Smooth muscle cell (in vitro differentiated cells): ENCODE measurements around the gene RASGRF1. TPM values are rescaled to one million over a fixed set of nuclear protein-coding genes. Genes with fewer than 3 reads are reported as not detected.
A peak's percentile ranks its signal among the peaks of the same experiment; 100 is the strongest.

Experiments used
- DNase-seq: peaks from one replicate; lab custom pipeline; 2025; ENCODE audit not compliant: unreplicated experiment; lab: John Stamatoyannopoulos, UW
- H2AFZ ChIP-seq: fragments of 200-600 bp; sonication (generic); 2 replicates; pipeline ENCODE4 v1.6.0; 2016; ENCODE audit warnings: antibody characterized with exemption, low read depth, mild to moderate bottlenecking
- H3F3A ChIP-seq: fragments of 200-600 bp; sonication (generic); 2 replicates; pipeline ENCODE4 v1.6.0; 2017; ENCODE audit warnings: antibody characterized with exemption, low read depth
- H3K27ac ChIP-seq: fragments of 200-600 bp; sonication (generic); 2 replicates; pipeline ENCODE4 v1.5.1; 2016; ENCODE audit warnings: low read depth, mild to moderate bottlenecking
- H3K27me3 ChIP-seq: fragments of 200-600 bp; sonication (generic); 2 replicates; pipeline ENCODE4 v1.6.1; 2016; ENCODE audit warnings: low read depth, mild to moderate bottlenecking
- H3K36me3 ChIP-seq: fragments of 200-600 bp; sonication (generic); 2 replicates; pipeline ENCODE4 v1.5.1; 2016; ENCODE audit warnings: low read depth
- H3K4me1 ChIP-seq: fragments of 200-600 bp; sonication (generic); 2 replicates; pipeline ENCODE4 v1.5.1; 2016; ENCODE audit warnings: low read depth
- H3K4me2 ChIP-seq: fragments of 200-600 bp; sonication (generic); 2 replicates; pipeline ENCODE4 v1.6.0; 2016; ENCODE audit warnings: mild to moderate bottlenecking
- H3K4me3 ChIP-seq: fragments of 200-600 bp; sonication (generic); 2 replicates; pipeline ENCODE4 v1.5.1; 2016; ENCODE audit warnings: mild to moderate bottlenecking
- H3K79me2 ChIP-seq: fragments of 200-600 bp; sonication (generic); 2 replicates; pipeline ENCODE4 v1.6.0; 2016; ENCODE audit warnings: low read depth, mild to moderate bottlenecking
- H3K9ac ChIP-seq: fragments of 200-600 bp; sonication (generic); 2 replicates; pipeline ENCODE4 v1.6.0; 2016; ENCODE audit warnings: low read depth
- H3K9me3 ChIP-seq: fragments of 200-600 bp; sonication (generic); replicated peaks from 2 replicates; pipeline ENCODE4 v1.5.1; 2016; ENCODE audit warnings: low read depth
- H4K20me1 ChIP-seq: fragments of 200-600 bp; sonication (generic); 2 replicates; pipeline ENCODE4 v1.6.0; 2016; ENCODE audit warnings: low read depth
- WGBS: methylation state at CpG from one replicate; pipeline ENCODE4 v1.1.7; 2016; ENCODE audit warnings: low lambda C conversion rate; 5-methylcytosine and 5-hydroxymethylcytosine counted together
- polyA plus RNA-seq: library from polyadenylated mRNA; unstranded; fragments of >200 nt; fragmentation: Nextera tagmentation; extraction: Ambion mirVana; gene quantifications from 2 replicates; pipeline ENCODE4 v1.2.1, GENCODE V29; 2016
- total RNA-seq: library from RNA; depleted of rRNA; stranded (reverse); fragments of >200 nt; gene quantifications from 2 replicates; pipeline ENCODE4 v1.2.3, GENCODE V29; 2014
- TF ChIP-seq, protein P1 (sequence below): fragments of 200-600 bp; sonication (generic); IDR thresholded peaks from 2 replicates; pipeline ENCODE4 v1.5.1; 2017; ENCODE audit warnings: borderline replicate concordance, mild to moderate bottlenecking, antibody characterized with exemption; ENCODE audit not compliant: insufficient read depth, poor library complexity, severe bottlenecking

The RASGRF1 gene
- total and polyA plus RNA-seq, 2 experiments from 2014 or later: 0.17 to 0.22 TPM

DNA sequence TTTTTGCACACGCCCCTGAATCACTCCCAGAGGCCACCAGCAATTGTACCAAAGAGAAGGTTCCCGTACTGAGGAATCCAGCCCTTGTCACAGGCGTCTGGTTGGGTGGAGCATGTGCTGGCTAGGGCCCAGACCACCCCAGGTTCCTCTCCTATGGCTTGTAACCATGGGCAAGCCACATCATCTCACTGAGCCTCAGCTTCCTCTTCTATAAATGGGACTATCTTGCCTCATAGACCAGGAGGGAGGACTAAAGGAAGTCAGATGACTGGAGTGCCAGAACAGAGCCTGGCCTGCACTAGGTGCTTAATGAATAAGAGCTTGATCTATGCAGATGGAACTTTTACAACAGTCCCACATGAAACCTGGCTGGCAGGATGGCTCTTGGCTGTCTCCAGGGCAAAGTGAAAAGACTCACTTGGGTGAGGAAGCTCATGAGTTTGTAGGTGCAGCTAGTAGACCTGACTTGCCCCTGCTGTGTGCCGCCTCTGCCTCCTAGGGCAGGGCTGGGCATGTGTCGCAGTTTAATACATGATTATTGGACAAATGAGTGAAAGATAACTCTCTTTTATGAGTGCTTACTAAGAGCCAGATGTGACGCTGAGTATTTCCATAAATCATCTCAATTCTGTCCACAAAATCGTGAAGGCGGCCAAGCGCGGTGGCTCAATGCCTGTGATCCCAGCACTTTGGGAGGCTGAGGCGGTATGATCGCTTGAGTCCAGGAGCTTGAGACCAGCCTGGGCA, 175.1 kb downstream of the RASGRF1 start:
- H3K9me3 ChIP-seq: no peaks in the 10 kb centered on the region
- H3K36me3 ChIP-seq: no peaks in the 10 kb centered on the region
- H3K4me3 ChIP-seq: no peak overlapping the region
- 88% methylated on average over 12 of the region's 12 CpGs for WGBS
- no peak overlapping the region for H3K4me2 ChIP-seq
- H3F3A ChIP-seq: peaks cover 14% of the 10 kb centered on the region
- H3K27ac ChIP-seq: peak overlapping the region; percentile 31
- peaks cover 12% of the 10 kb centered on the region for H3K79me2 ChIP-seq
- no peaks in the 10 kb centered on the region for H3K4me1 ChIP-seq
- H3K9ac ChIP-seq: no peak overlapping the region
- DNase-seq: no peak
- no peak overlapping the region for H2AFZ ChIP-seq
- TF ChIP-seq, protein P1, sequence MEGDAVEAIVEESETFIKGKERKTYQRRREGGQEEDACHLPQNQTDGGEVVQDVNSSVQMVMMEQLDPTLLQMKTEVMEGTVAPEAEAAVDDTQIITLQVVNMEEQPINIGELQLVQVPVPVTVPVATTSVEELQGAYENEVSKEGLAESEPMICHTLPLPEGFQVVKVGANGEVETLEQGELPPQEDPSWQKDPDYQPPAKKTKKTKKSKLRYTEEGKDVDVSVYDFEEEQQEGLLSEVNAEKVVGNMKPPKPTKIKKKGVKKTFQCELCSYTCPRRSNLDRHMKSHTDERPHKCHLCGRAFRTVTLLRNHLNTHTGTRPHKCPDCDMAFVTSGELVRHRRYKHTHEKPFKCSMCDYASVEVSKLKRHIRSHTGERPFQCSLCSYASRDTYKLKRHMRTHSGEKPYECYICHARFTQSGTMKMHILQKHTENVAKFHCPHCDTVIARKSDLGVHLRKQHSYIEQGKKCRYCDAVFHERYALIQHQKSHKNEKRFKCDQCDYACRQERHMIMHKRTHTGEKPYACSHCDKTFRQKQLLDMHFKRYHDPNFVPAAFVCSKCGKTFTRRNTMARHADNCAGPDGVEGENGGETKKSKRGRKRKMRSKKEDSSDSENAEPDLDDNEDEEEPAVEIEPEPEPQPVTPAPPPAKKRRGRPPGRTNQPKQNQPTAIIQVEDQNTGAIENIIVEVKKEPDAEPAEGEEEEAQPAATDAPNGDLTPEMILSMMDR: no peak
- H3K27me3 ChIP-seq: no peaks in the 10 kb centered on the region
- H4K20me1 ChIP-seq: peaks cover 97% of the 10 kb centered on the region

- Histone ChIP-seq H3K9ac (no peak overlapping the region), H3K4me2 (no peak overlapping the region), H3K27me3 (no peaks in the 10 kb centered on the region), H2AFZ (no peak overlapping the region), H3K4me1 (no peaks in the 10 kb centered on the region), H3K36me3 (no peaks in the 10 kb centered on the region), H3K27ac (no peak overlapping the region), H3K9me3 (no peaks in the 10 kb centered on the region), H4K20me1 (peaks cover 98% of the 10 kb centered on the region), H3K79me2 (peaks cover 12% of the 10 kb centered on the region), H3K4me3 (no peak overlapping the region), H3F3A (peaks cover 18% of the 10 kb centered on the region)
- TF ChIP-seq, protein P1: no peak
- no peak for DNase-seq
- WGBS: 92% methylated on average over 13 of the region's 13 CpGs
Measured at GRCh38 chr15:78914027-78914764, 176.4 kb downstream of the RASGRF1 start.

GRCh38 chr15:78913012-78913411, 177.6 kb downstream of the RASGRF1 start:
- Histone ChIP-seq H3F3A (peaks cover 18% of the 10 kb centered on the region), H4K20me1 (peaks cover 99% of the 10 kb centered on the region)
- 92% methylated on average over 3 of the region's 3 CpGs for WGBS

More at GRCh38 chr15:78913012-78913411, 177.6 kb downstream of the RASGRF1 start:
- TF ChIP-seq, protein P1: no peak
- Histone ChIP-seq H3K27me3 (no peaks in the 10 kb centered on the region), H3K9ac (no peak overlapping the region), H3K4me2 (no peak overlapping the region), H3K4me3 (no peak overlapping the region), H2AFZ (no peak overlapping the region), H3K36me3 (no peaks in the 10 kb centered on the region), H3K9me3 (no peaks in the 10 kb centered on the region), H3K79me2 (peaks cover 12% of the 10 kb centered on the region), H3K27ac (no peak overlapping the region), H3K4me1 (no peaks in the 10 kb centered on the region)
- DNase-seq: no peak
